Adipocyte (in vitro differentiated cells): ENCODE results near the gene SLC24A3.
A peak's percentile ranks its signal among the peaks of the same experiment; 100 is the strongest.

Experiments used
- DNase-seq: peaks from one replicate; pipeline ENCODE4 v3.0.0-alpha.2; 2015; ENCODE audit warnings: low read depth
- H3K27me3 ChIP-seq: replicated peaks from 2 replicates; pipeline ENCODE4 v1.7.0; 2013; ENCODE audit warnings: mild to moderate bottlenecking, low read length, moderate library complexity; ENCODE audit not compliant: control insufficient read depth, insufficient read depth
- H3K36me3 ChIP-seq: 2 replicates; pipeline ENCODE4 v1.7.0; 2013; ENCODE audit warnings: low read length, mild to moderate bottlenecking, moderate library complexity; ENCODE audit not compliant: control insufficient read depth, insufficient read depth, severe bottlenecking
- H3K4me1 ChIP-seq: 2 replicates; pipeline ENCODE4 v1.7.0; 2013; ENCODE audit warnings: mild to moderate bottlenecking, low read length, moderate library complexity; ENCODE audit not compliant: control insufficient read depth, insufficient read depth
- H3K4me3 ChIP-seq: 2 replicates; pipeline ENCODE4 v1.7.0; 2013; ENCODE audit warnings: mild to moderate bottlenecking, low read length, moderate library complexity
- H3K9ac ChIP-seq: 2 replicates; pipeline ENCODE4 v1.7.0; 2013; ENCODE audit warnings: mild to moderate bottlenecking, low read length, moderate library complexity
- H3K9me3 ChIP-seq: 2 replicates; pipeline ENCODE4 v1.7.0; 2013; ENCODE audit warnings: mild to moderate bottlenecking, low read length, moderate library complexity; ENCODE audit not compliant: control insufficient read depth

The SLC24A3 gene

DNA sequence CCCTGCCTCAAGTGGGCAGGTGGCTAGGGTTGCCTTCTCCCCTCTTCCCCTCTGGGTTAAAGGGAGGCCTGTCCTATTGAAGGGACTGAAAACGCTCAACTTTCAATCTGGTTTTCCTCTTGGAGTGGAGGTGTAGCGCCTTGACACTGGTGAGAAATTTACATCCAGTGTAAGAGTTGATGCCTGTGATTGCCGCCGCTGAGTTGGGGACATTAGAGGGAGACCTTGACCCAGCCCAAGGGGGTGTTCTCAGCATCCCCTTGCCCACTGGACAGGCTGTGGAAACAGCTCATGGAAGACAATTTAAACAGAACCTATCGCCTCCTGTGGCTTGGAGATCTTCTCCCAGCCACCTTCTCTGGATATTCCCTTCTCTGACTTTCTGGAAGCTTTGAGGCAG lies 61.6 kb downstream of the SLC24A3 start:
- no peak overlapping the region for H3K9ac ChIP-seq
- peaks cover 41% of the 10 kb centered on the region for H3K4me1 ChIP-seq
- H3K36me3 ChIP-seq = no peaks in the 10 kb centered on the region
- no peak overlapping the region for H3K4me3 ChIP-seq
- peaks cover 6% of the 10 kb centered on the region for H3K27me3 ChIP-seq
- no peaks in the 10 kb centered on the region for H3K9me3 ChIP-seq
- DNase-seq = no peak

DNA sequence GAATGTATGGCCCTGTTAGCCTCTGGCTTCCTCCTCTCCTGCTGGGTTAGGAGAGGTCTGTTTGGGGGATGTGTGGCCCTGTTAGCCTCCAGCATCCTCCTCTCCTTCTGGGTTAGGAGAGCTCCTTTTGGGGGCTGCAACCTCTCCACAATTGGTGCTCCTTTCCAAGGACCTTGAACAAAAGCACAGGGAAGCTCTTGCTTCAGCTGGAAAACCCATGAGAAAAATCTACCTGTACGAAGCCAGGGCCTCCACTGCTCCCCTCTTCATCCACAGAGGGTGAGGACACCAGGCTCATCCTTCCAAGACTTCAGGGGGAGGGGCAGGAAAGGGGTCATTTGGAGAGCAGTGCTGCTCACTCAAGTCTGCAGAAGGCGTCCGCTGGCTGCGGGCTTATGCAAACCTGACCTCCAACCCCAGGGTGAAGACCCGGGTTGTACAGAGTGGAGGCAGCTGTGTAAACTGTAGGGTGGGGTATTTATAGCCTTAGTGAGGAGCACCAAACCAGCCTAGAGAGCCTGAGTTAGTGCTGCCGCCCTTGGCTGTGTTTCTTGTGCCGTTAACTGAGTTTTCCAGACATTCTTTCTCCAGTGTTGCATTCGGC lies 62.1 kb downstream of the SLC24A3 start:
- no peaks in the 10 kb centered on the region for H3K9me3 ChIP-seq
- H3K27me3 ChIP-seq = peaks cover 10% of the 10 kb centered on the region
- H3K9ac ChIP-seq = no peak overlapping the region
- H3K4me3 ChIP-seq = no peak overlapping the region
- DNase-seq = no peak
- peaks cover 40% of the 10 kb centered on the region for H3K4me1 ChIP-seq
- H3K36me3 ChIP-seq = no peaks in the 10 kb centered on the region

DNA sequence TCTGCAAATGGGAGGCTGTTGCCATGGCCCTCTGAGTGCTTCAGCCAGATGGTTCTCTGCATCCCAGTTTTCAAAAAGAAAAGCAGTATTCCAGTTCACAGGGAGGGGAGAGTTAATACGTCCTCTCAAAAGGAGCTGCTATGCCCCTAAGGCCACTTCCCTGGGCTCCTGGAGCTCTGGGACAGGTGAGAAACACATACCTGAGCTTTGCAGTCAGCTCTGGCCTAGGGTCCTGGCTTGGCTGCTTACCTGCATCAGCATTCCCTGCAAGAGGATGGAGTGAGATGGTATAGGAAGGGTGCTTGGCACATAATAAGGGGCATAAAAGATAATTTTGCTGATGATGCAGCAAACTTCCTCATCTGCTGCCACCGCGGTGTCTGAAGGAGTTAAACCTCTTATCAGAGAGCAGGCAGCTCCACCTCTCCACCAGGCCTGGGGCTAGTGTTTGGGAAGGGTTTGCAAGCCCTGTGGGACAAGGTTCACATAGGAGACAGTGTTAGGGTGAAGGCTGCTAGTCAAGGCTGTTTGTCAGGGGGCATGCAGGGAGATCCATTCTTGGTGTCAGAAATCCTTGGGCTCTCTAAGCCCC lies 62.7 kb downstream of the SLC24A3 start:
- Histone ChIP-seq H3K4me1 (peaks cover 34% of the 10 kb centered on the region), H3K9ac (peak overlapping the region; percentile 7), H3K36me3 (no peaks in the 10 kb centered on the region), H3K4me3 (peak overlapping the region; percentile 2), H3K9me3 (no peaks in the 10 kb centered on the region), H3K27me3 (peaks cover 12% of the 10 kb centered on the region)
- DNase-seq = no peak

DNA sequence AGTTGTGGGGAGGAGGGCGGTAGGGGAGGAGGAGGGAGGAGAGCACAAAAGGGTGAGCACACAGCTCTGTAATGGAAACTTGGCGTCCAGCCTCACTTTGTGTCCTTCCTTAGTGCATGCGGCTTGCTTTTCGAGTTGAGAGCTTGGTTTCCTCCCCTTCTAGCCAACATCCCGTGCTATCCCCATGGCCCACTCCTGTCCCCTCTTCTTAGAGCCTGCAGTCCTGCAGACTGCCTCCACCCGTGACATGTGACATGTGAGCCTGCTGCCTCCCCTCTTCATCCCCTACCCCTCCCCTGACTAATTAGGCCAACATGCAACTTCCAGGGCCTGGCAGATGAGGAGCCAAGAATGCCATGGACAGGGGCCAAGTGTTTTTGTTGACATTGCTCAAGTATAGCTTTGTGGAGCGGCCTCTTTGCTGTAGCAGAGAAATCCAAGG lies 63.2 kb downstream of the SLC24A3 start:
- Histone ChIP-seq H3K9ac (peak overlapping the region; percentile 7), H3K27me3 (peaks cover 12% of the 10 kb centered on the region), H3K36me3 (no peaks in the 10 kb centered on the region), H3K4me3 (peak overlapping the region; percentile 2), H3K4me1 (peaks cover 30% of the 10 kb centered on the region), H3K9me3 (no peaks in the 10 kb centered on the region)
- peak; percentile 80 for DNase-seq

DNA sequence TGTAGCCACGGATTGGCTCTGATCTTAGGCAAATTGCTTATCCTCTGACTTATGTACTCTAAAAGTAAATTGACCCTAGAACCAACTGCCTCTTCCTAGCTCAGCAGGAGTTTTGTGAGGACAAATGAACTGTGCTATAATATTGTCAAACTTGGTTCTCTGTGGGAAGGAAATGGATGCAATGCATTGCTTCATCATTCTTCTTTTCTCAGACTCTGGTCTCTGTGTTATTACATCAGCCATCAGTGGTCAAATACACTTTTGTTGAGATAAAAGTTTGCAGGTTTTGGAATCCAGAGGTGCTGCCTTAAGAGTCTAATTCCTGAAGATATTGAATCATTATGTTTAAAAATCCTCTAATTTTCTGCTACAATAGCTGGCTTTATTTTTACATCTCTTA lies 64.9 kb downstream of the SLC24A3 start:
- DNase-seq = peak; percentile 51

DNA sequence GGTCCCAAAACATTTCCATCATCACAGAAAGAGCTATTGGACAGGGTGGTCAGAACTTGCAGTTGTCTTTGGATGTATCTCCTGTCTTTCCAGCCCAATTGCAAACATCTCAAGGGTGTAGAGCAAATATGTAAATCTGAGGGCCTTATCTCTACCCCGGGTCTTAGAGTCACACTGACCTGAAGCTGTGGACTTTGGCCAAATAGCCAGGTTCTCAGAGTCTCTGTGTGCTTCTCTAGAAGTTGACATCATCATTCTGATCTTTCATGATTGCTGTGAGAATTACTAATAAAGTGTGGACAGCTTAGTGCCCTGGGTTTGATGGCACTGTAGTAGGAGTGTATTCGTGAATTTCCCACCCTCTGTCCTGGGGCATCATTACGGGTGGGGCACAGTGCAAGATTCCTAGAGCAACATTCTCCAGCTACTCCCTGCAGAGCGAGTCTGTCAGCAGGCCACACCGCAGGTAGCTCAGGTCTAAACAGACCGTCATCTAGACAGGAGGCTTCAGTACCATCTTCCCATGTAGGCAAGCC lies 71.1 kb downstream of the SLC24A3 start:
- DNase-seq = no peak
- no peaks in the 10 kb centered on the region for H3K4me1 ChIP-seq
- no peaks in the 10 kb centered on the region for H3K36me3 ChIP-seq
- no peak overlapping the region for H3K4me3 ChIP-seq
- no peak overlapping the region for H3K9ac ChIP-seq
- no peaks in the 10 kb centered on the region for H3K9me3 ChIP-seq
- H3K27me3 ChIP-seq = peaks cover 9% of the 10 kb centered on the region

More for the DNA sequence above, 64.9 kb downstream of the SLC24A3 start:
- Histone ChIP-seq H3K9ac (no peak overlapping the region), H3K4me1 (peaks cover 30% of the 10 kb centered on the region), H3K9me3 (no peaks in the 10 kb centered on the region), H3K27me3 (peaks cover 15% of the 10 kb centered on the region), H3K4me3 (no peak overlapping the region), H3K36me3 (no peaks in the 10 kb centered on the region)

DNA sequence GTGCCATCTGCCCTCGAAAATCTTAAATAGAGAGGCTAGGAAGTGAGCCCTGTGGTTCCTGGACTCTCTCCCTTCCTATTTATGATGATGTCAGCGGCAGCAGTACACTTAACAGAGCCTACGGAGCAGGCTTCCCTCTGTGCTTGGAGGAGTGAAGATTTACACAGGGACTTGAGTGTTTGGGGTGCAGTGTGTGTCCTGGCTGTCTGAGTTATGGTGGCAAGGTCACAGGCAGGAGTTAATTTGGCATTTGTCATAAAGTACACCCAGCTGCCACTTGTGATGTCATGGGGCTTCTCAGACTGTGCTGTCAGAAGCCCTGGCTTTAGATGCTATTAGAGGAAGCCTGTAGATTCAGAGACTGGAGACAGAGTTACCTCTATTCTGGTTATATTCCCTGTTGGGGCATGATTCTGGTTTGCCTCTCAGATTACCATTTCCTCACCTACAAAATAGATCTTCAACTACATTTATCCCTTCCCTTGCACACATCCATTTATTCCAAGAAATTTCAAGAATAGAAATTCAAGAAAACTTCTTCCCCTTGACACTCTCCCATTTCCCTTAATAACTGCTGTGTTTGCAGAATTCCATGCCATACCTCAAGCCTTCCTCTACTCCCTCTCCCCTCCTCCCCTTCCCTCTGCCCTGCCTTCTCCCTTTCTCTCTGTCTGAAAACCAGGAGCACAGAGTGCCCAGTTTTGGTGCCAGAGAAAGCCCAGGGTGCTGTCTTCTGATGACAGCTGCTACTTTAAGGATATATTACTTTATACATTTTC lies 72.1 kb downstream of the SLC24A3 start:
- no peak overlapping the region for H3K4me3 ChIP-seq
- H3K4me1 ChIP-seq = no peaks in the 10 kb centered on the region
- H3K9ac ChIP-seq = no peak overlapping the region
- H3K27me3 ChIP-seq = peaks cover 5% of the 10 kb centered on the region
- H3K36me3 ChIP-seq = no peaks in the 10 kb centered on the region
- H3K9me3 ChIP-seq = no peaks in the 10 kb centered on the region
- no peak for DNase-seq

DNA sequence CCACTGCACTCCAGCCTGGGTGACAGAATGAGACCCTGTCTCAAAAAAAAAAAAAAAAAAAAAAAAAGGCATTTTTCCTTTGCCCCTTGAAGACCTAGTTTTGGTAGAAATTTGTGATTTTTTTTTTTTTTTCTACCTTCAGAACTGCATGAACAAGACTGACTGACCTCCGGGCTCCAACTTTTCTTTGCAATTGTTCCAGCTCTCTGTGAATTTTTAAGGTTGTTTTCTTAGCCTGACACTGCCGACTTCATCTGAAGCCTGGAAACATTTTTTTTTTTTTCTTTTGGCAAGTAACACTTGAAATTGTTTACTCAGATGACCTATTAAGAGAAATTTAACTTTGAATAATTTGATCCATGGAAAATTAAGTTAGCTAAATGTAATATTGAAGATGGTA lies 73.0 kb downstream of the SLC24A3 start:
- H3K9me3 ChIP-seq = no peaks in the 10 kb centered on the region
- H3K9ac ChIP-seq = no peak overlapping the region
- no peaks in the 10 kb centered on the region for H3K4me1 ChIP-seq
- H3K36me3 ChIP-seq = no peaks in the 10 kb centered on the region
- DNase-seq = no peak
- H3K4me3 ChIP-seq = no peak overlapping the region
- peaks cover 3% of the 10 kb centered on the region for H3K27me3 ChIP-seq

DNA sequence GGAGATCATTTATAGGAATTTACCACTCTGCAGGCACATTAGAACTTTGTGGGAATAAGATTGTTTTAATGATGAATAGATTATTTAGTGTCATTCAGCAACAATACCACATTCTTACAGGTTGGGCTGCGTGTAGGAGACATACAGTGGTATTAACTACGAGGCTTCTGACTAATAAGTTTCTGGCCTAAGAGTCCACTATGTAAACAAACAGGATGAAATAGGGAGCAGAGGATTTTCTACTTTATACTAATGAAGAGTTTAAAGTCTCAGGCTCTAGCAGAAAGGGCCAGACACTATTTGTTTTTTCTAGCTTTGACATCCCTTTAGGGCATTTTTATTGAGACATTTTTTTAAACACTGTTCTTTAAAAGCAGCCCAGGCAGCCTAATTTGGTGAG lies 75.6 kb downstream of the SLC24A3 start:
- H3K4me3 ChIP-seq = no peak overlapping the region
- no peak overlapping the region for H3K9ac ChIP-seq
- peak; percentile 20 for DNase-seq
- no peaks in the 10 kb centered on the region for H3K36me3 ChIP-seq
- no peaks in the 10 kb centered on the region for H3K4me1 ChIP-seq
- no peaks in the 10 kb centered on the region for H3K9me3 ChIP-seq
- H3K27me3 ChIP-seq = no peaks in the 10 kb centered on the region

DNA sequence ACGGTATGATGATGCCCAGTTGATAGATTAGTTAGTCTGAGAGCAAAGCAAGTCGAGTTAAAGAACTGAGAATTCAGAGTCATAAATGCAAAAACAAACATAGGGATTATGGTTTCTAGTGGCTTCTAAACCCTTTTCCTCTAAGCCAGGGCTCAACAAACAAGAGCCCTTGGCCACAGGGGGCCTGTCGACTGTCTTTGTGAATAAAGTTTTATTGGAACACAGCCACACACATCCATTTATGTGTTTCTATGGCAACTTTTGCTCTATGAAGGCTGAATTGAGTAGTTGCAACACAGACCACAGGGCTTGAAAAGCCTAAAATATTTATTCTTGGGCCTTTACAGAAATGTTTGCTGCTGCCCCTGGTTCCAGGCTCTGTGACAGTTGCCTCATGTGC lies 76.2 kb downstream of the SLC24A3 start:
- no peaks in the 10 kb centered on the region for H3K4me1 ChIP-seq
- no peak for DNase-seq
- H3K36me3 ChIP-seq = no peaks in the 10 kb centered on the region
- no peaks in the 10 kb centered on the region for H3K9me3 ChIP-seq
- H3K27me3 ChIP-seq = no peaks in the 10 kb centered on the region
- no peak overlapping the region for H3K4me3 ChIP-seq
- no peak overlapping the region for H3K9ac ChIP-seq

DNA sequence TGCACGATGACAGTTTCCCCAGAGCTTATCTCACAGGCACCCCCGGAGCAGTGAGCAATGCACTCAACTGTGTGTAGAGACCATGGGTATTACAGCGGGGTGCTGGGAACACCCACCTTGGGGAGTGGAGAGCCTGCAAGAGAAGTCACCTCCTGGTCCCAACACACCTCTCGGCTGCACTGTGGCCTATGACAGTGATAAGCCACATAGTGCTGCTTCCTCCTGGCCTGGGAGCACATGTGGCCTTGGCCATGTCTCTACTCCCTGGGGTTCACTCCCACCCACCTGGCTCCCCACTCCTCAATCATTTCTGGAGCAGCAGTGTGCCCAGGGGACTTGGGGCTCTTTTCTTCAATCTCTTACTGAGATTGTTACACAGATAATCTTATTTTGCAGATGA lies 77.0 kb downstream of the SLC24A3 start:
- no peak overlapping the region for H3K9ac ChIP-seq
- H3K9me3 ChIP-seq = no peaks in the 10 kb centered on the region
- no peak for DNase-seq
- H3K4me3 ChIP-seq = no peak overlapping the region
- H3K27me3 ChIP-seq = no peaks in the 10 kb centered on the region
- no peaks in the 10 kb centered on the region for H3K4me1 ChIP-seq
- no peaks in the 10 kb centered on the region for H3K36me3 ChIP-seq
